Ascending aorta (tissue), 2 donors: Measurements from ENCODE around the gene ZBTB11. TPM values are rescaled to one million over a fixed set of nuclear protein-coding genes. Genes with fewer than 3 reads are reported as not detected.
"Not testable (repeated sequence)": the region's sequence is repeated elsewhere in the genome, so short reads cannot be mapped to it uniquely, and the experiment has no call there.

Experiments
- DNase-seq, 2 donors: peaks; one replicate each; pipeline ENCODE4 v3.0.0-alpha.2; 2019; ENCODE audit warnings: low spot score in 2 of 2
- H3K27ac ChIP-seq, 2 donors: fragments of 200-600 bp; sonication (generic); one replicate each; pipeline ENCODE4 v1.5.1; 2016 to 2017; ENCODE audit warnings: mild to moderate bottlenecking in 1 of 2
- H3K27me3 ChIP-seq: fragments of 200-600 bp; sonication (generic); one replicate; pipeline ENCODE4 v1.5.1; 2017
- H3K36me3 ChIP-seq, 2 donors: fragments of 200-600 bp; sonication (generic); one replicate each; pipeline ENCODE4 v1.5.1; 2016
- H3K4me1 ChIP-seq, 2 donors: fragments of 200-600 bp; sonication (generic); one replicate each; pipeline ENCODE4 v1.5.1; 2016 to 2017; ENCODE audit warnings: mild to moderate bottlenecking in 1 of 2
- H3K4me3 ChIP-seq, 2 donors: fragments of 200-600 bp; sonication (generic); one replicate each; pipeline ENCODE4 v1.5.1; 2016 to 2017; ENCODE audit warnings: mild to moderate bottlenecking in 1 of 2
- H3K9me3 ChIP-seq, 2 donors: fragments of 200-600 bp; sonication (generic); one replicate each; pipeline ENCODE4 v1.5.1; 2016
- CTCF ChIP-seq, 3 experiments: fragments of 200-600 bp in 2 of 3; fragments of 450-650 bp in 1 of 3; sonication (generic) in 2 of 3; IDR thresholded peaks; one replicate each; pipeline ENCODE4 v1.5.1; 2016 to 2019; ENCODE audit warnings: antibody characterized with exemption in 3 of 3, mild to moderate bottlenecking in 1 of 3, moderate library complexity in 1 of 3
- intact Hi-C: fragments of 100-400 bp; cut with DNase I; formaldehyde crosslinking; loops from one replicate; pipeline ENCODE4 v1.15.1; 2023
- total RNA-seq: library from RNA; depleted of rRNA; stranded (reverse); fragments of >200 nt; gene quantifications from one replicate; pipeline ENCODE4 v1.1.0, GENCODE V29; 2016

Gene ZBTB11
- total RNA-seq, 1 donor from 2014 or later: 16.5 TPM

- no peaks in the 10 kb centered on the region for H3K4me1 ChIP-seq
- intact Hi-C loops: no loop called here
- DNase-seq: no peak
- H3K4me3 ChIP-seq: no peak overlapping the region
- H3K27me3 ChIP-seq: no peaks in the 10 kb centered on the region
- no peaks in the 10 kb centered on the region for H3K9me3 ChIP-seq
- H3K27ac ChIP-seq: no peak overlapping the region
- no peak for TF ChIP-seq CTCF (IDR thresholded peaks at IDR 0.05)
- no peaks in the 10 kb centered on the region for H3K36me3 ChIP-seq
Observed at GRCh38 chr3:101611023-101611422, 65.9 kb downstream of the ZBTB11 start.

GRCh38 chr3:101605398-101605797 is 71.5 kb downstream of the ZBTB11 start:
- intact Hi-C loops, H3K27ac ChIP-seq, H3K4me3 ChIP-seq, H3K27me3 ChIP-seq, H3K4me1 ChIP-seq, DNase-seq, H3K9me3 ChIP-seq, H3K36me3 ChIP-seq: not testable (repeated sequence)

GRCh38 chr3:101603184-101603583 is 73.7 kb downstream of the ZBTB11 start:
- no peaks in the 10 kb centered on the region for H3K9me3 ChIP-seq
- no peak overlapping the region for H3K27ac ChIP-seq
- no peaks in the 10 kb centered on the region for H3K36me3 ChIP-seq
- H3K27me3 ChIP-seq: no peaks in the 10 kb centered on the region
- intact Hi-C loops: no loop called here
- no peak overlapping the region for H3K4me3 ChIP-seq
- H3K4me1 ChIP-seq: no peaks in the 10 kb centered on the region
- no peak for DNase-seq
- TF ChIP-seq CTCF (IDR thresholded peaks at IDR 0.05): no peak

- intact Hi-C loops: no loop called here
- Histone ChIP-seq H3K4me3 (no peak overlapping the region), H3K4me1 (no peaks in the 10 kb centered on the region), H3K27ac (no peak overlapping the region), H3K27me3 (no peaks in the 10 kb centered on the region), H3K36me3 (no peaks in the 10 kb centered on the region), H3K9me3 (no peaks in the 10 kb centered on the region)
- no peak for DNase-seq
- no peak for TF ChIP-seq CTCF (IDR thresholded peaks at IDR 0.05)
Observed at GRCh38 chr3:101602731-101603130, 74.2 kb downstream of the ZBTB11 start.

Other genes with a start within 250 kb of the ZBTB11 start
- gene SENP7, start 163.9 kb downstream of the ZBTB11 start, total RNA-seq: 6.1 TPM
- 5.9 TPM for gene TRMT10C, start 115.3 kb downstream of the ZBTB11 start, total RNA-seq
- 50.8 TPM for gene PCNP, start 103.0 kb downstream of the ZBTB11 start, total RNA-seq
- gene RPL24, start 9.6 kb upstream of the ZBTB11 start, total RNA-seq: 654 TPM
- 1.3 TPM for gene CEP97, start 47.5 kb upstream of the ZBTB11 start, total RNA-seq
- 25.8 TPM for gene NXPE3, start 102.1 kb upstream of the ZBTB11 start, total RNA-seq
- gene NFKBIZ, start 172.4 kb upstream of the ZBTB11 start, total RNA-seq: 349 TPM